ENCODE results near the gene VPS8.

DNA sequence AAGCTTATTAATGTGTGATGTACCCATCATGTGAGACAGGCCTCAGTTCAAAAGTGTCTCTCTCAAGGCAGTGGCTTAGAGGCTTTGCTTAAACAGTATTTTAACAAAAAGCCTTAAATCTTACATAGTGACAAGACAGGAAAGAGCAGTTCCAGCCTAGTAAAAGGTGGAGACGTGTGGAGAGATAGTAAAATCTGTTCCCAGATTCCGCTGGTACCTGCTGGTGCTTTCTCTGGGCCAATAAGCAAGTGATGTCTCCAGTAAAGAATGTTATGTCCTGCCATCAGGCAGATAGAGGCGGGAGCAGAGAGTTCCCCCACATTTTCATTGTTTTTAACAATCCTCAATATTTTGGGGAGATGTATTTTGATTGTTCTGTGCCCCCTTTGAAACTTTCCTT, 135.0 kb downstream of the VPS8 start:
- TF ChIP-seq POLR2A (IDR thresholded peaks at IDR 0.05): no peak
- TF ChIP-seq, protein P1, sequence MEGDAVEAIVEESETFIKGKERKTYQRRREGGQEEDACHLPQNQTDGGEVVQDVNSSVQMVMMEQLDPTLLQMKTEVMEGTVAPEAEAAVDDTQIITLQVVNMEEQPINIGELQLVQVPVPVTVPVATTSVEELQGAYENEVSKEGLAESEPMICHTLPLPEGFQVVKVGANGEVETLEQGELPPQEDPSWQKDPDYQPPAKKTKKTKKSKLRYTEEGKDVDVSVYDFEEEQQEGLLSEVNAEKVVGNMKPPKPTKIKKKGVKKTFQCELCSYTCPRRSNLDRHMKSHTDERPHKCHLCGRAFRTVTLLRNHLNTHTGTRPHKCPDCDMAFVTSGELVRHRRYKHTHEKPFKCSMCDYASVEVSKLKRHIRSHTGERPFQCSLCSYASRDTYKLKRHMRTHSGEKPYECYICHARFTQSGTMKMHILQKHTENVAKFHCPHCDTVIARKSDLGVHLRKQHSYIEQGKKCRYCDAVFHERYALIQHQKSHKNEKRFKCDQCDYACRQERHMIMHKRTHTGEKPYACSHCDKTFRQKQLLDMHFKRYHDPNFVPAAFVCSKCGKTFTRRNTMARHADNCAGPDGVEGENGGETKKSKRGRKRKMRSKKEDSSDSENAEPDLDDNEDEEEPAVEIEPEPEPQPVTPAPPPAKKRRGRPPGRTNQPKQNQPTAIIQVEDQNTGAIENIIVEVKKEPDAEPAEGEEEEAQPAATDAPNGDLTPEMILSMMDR (IDR thresholded peaks at IDR 0.05): no peak

All from body of pancreas (tissue), 4 donors.